ENCODE results near the gene DCAF11. TPM values are rescaled to one million over a fixed set of nuclear protein-coding genes. Genes with fewer than 3 reads are reported as not detected.
A peak's percentile ranks its signal among the peaks of the same experiment; 100 is the strongest.

Gene DCAF11
- total and polyA plus RNA-seq, 2 of the 13 experiments (the other 11 are each of a cell fraction or from before 2014, with no cell fraction given), result 150 to 257 TPM

- TF ChIP-seq, protein P1, sequence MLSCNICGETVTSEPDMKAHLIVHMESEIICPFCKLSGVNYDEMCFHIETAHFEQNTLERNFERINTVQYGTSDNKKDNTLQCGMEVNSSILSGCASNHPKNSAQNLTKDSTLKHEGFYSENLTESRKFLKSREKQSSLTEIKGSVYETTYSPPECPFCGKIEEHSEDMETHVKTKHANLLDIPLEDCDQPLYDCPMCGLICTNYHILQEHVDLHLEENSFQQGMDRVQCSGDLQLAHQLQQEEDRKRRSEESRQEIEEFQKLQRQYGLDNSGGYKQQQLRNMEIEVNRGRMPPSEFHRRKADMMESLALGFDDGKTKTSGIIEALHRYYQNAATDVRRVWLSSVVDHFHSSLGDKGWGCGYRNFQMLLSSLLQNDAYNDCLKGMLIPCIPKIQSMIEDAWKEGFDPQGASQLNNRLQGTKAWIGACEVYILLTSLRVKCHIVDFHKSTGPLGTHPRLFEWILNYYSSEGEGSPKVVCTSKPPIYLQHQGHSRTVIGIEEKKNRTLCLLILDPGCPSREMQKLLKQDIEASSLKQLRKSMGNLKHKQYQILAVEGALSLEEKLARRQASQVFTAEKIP (CRISPR knock-in tag; IDR thresholded peaks at IDR 0.05; ENCODE audit: borderline replicate concordance), result no peak
- TF ChIP-seq ELF3 (CRISPR knock-in tag; IDR thresholded peaks at IDR 0.05), result no peak
- peak; percentile 87; the same call in 1 of the 2 replicates for TF ChIP-seq AKAP8 (CRISPR knock-in tag; IDR thresholded peaks at IDR 0.05)
- TF ChIP-seq ZFX (CRISPR knock-in tag; IDR thresholded peaks at IDR 0.05; ENCODE audit: low read depth), result no peak
- TF ChIP-seq MTF1 (CRISPR knock-in tag; IDR thresholded peaks at IDR 0.05), result no peak
- TF ChIP-seq KAT2B (IDR thresholded peaks at IDR 0.05; ENCODE audit: borderline replicate concordance, low read depth, low read length), result no peak
- no peak for TF ChIP-seq ZSCAN30 (CRISPR knock-in tag; IDR thresholded peaks at IDR 0.05)
- TF ChIP-seq ZNF713 (CRISPR knock-in tag; IDR thresholded peaks at IDR 0.05), result no peak
- TF ChIP-seq KLF9 (CRISPR knock-in tag; IDR thresholded peaks at IDR 0.05; ENCODE audit: low read depth), result 0 out of 2 replicates have a peak, but pooled peaks have one; percentile 11
- no peak for TF ChIP-seq ZNF703 (CRISPR knock-in tag; IDR thresholded peaks at IDR 0.05; ENCODE audit: borderline replicate concordance)
- no peak for TF ChIP-seq ZNF263 (CRISPR knock-in tag; IDR thresholded peaks at IDR 0.05)
- TF ChIP-seq TMF1 (CRISPR knock-in tag; IDR thresholded peaks at IDR 0.05; ENCODE audit: low read depth), result 0 out of 2 replicates have a peak, but pooled peaks have one; percentile 28
- TF ChIP-seq, protein P2, sequence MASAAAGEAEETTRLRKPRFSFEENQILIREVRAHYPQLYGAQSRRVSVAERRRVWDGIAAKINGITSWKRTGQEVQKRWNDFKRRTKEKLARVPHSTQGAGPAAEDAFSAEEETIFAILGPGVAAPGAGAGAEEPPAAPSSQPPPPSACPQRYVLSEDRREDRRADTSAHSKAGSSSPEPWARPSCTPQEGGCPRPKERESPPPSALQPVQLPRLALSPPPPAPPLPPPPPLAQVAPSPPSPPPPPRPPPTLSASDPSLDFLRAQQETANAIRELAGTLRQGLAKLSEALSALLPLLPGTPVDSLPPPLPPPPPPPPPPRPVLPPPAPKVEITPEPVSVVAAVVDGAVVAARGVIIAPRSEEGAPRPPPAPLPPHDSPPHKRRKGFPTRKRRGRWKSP (CRISPR knock-in tag; IDR thresholded peaks at IDR 0.05), result no peak
- TF ChIP-seq THYN1 (CRISPR knock-in tag; IDR thresholded peaks at IDR 0.05; ENCODE audit: borderline replicate concordance, low read depth), result no peak
- no peak for TF ChIP-seq E2F1 (CRISPR knock-in tag; IDR thresholded peaks at IDR 0.05)
- TF ChIP-seq SKI (IDR thresholded peaks at IDR 0.05; ENCODE audit: partially characterized antibody), result no peak
- no peak for TF ChIP-seq NR2F1 (CRISPR knock-in tag; IDR thresholded peaks at IDR 0.05)
- TF ChIP-seq, protein P3, sequence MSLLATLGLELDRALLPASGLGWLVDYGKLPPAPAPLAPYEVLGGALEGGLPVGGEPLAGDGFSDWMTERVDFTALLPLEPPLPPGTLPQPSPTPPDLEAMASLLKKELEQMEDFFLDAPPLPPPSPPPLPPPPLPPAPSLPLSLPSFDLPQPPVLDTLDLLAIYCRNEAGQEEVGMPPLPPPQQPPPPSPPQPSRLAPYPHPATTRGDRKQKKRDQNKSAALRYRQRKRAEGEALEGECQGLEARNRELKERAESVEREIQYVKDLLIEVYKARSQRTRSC (CRISPR knock-in tag; IDR thresholded peaks at IDR 0.05; ENCODE audit: low read depth), result no peak
Measured at GRCh38 chr14:24096545-24097181, 17.9 kb upstream of the DCAF11 start (continued).
